HUDEP-2 (cell line): ENCODE results near the gene RAG1.
A peak's percentile ranks its signal among the peaks of the same experiment; 100 is the strongest.
"Not testable (repeated sequence)": the region's sequence is repeated elsewhere in the genome, so short reads cannot be mapped to it uniquely, and the experiment has no call there.

Source experiments
- DNase-seq, 76 experiments: peaks; one replicate each; lab custom pipeline; 2025; ENCODE audit not compliant: unreplicated experiment in 76 of 76; lab: John Stamatoyannopoulos, UW

RAG1 gene

DNA sequence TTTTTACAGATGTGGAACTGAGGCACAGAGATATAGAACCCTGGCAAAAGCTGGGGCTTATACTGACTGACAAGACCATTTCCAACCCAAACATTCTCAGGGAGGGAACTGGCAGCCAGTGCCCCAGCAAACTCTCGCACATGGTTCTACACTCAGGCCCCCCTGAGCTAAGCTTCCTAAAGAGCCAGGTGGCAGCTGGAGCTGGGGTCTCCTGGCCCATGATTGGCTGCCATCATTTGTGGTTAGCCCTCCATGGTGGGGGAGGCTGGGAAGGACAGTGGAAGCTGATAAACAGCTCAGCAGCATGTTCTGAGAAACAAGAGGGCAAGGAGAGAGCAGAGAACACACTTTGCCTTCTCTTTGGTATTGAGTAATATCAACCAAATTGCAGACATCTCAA lies at the start of gene RAG1:
Gene RAG1 (plus strand): TSS at position 314 of the 400 bp plus-strand sequence. CDS start 5,298 bp downstream, outside the sequence.
- no peak for DNase-seq

- no peak for DNase-seq
Observed at GRCh38 chr11:36530840-36531239, 37.0 kb upstream of the RAG1 start.

GRCh38 chr11:36532941-36533601 lies 34.7 kb upstream of the RAG1 start:
- no peak for DNase-seq

DNA sequence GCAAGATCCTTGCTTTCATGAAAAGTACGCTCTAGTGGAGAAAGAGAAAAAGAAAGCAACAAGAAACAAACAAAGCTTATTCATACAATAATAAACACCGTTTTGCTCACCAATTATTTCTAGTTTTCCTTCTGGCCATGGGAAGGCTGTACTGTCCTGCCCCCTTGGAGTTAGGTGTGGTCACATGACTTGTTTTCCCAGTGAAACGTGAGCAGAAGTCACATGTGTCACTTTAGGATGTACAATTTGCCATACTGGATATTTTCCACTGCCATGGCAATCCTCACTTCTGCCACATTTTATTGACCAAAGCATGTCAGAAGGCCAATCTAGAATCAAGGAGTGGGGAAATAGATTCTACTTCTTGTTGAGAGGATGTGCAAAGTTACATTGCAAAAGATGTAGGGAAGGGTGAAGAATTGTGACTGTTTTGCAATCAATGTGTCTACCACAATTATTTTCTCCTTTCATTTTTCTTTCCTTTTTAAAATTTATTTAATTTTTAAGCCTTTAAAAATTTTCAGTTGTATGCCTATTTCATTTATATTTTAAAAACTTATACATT lies 33.4 kb upstream of the RAG1 start:
- DNase-seq, result no peak

DNA sequence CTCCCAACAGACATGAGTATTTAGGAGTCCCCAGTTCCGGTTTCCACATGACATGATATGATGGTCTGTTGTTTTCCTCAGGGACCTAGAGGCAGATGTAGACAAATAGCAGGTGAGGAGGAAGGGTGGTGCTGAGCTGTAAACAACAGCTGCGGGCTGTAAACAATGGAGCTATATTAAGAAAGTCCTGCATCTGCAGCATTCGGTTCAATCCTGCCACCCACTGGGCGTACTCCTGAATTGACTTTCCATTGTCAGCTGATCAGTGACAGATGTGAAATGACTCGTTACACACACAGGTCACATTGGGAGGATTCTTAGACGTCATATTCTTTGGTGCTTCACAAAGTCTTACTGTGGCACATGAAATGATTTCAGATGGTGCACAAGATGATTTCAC lies 26.8 kb upstream of the RAG1 start:
- DNase-seq, result peak in 29 of 76 experiments; percentile 0 to 52 (median 14)

- DNase-seq, result peak in 1 of 76 experiments; percentile 3
Observed at GRCh38 chr11:36550385-36551115, 17.3 kb upstream of the RAG1 start.

- not testable (repeated sequence) for DNase-seq
Observed at GRCh38 chr11:36557390-36557789, 10.4 kb upstream of the RAG1 start.

DNA sequence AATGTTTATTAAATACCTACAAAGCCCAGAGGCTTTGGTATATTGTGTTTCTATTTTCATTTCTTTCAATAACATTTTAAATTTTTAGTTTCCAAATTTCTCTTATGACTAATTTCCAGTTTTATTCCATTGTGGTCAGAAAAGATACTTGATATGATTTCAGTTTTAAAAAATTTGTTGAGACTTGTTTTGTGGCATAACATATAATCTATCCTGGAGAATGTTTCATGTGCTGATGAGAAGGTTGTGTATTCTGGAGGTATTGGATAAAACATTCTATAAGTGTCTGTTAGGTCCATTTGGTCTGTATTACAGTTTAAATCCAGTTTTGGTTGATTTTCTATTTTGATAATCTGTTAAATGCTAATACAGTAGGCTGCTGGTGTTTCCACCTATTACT lies 9.8 kb upstream of the RAG1 start:
- no peak for DNase-seq

DNA sequence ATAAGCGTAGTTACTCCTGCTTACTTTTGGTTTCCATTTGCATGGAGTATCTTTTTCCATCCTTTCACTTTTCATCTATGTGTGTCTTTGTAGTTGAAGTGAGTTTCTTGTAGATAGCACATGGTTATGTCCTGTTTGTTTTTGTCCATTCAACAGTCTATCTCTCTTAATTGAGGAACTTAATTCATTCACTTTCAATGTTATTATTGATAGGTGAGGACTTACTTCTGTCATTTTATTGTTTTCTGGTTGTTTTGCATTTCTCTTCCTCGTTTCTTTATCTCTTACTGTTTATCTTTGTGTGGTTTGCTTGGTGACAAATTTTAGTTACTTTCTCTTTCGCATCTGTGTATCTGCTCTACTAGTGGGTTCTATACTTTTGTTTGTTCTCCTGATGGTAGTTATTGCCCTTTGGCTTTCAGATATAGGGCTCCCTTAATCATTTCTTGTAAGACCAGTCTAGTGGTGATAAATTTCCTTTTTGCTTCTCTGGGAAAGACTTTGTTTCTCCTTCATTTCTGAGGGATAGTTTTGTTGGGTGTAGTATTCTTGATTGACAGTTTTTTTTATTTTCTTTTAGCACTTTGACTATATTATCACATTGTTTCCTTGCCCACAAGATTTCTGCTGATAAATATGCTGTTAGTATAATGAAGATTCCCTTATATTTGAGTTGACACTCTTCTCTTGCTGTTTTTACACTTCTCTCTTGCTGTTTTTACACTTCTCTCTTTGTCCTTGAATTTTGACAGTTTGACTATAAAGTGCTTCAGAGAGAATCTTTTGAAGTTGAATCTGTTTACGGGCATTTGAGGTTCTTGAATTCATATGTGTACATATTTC lies 9.0 kb upstream of the RAG1 start:
- DNase-seq, result no peak

- DNase-seq, result peak in 50 of 76 experiments; percentile 3 to 59 (median 28)
Observed at GRCh38 chr11:36564376-36565030, 3.3 kb upstream of the RAG1 start.

- DNase-seq, result peak in 12 of 76 experiments; percentile 0 to 33 (median 13)
Observed at GRCh38 chr11:36565031-36565610, 2.7 kb upstream of the RAG1 start.

- no peak for DNase-seq
Observed at GRCh38 chr11:36566407-36567053, 1.3 kb upstream of the RAG1 start.

DNA sequence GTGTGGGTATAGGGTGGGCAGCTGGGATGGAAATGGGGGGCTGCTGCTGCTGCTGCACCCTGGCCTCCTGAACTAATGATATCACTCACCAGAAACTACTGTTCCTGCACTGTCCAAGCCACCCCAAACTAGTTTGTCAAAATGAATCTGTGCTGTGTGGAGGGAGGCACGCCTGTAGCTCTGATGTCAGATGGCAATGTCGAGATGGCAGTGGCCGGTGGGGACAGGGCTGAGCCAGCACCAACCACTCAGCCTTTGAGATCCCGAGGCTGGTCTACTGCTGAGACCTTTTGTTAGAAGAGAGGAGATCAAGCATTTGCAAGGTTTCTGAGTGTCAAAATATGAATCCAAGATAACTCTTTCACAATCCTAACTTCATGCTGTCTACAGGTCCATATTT lies 1.3 kb downstream of the RAG1 start:
- no peak for DNase-seq

GRCh38 chr11:36574486-36574885 lies 6.7 kb downstream of the RAG1 start:
- no peak for DNase-seq

GRCh38 chr11:36577373-36577772 lies 9.6 kb downstream of the RAG1 start:
- DNase-seq, result no peak

- DNase-seq, result no peak
Observed at GRCh38 chr11:36577859-36578258, 10.1 kb downstream of the RAG1 start.

DNA sequence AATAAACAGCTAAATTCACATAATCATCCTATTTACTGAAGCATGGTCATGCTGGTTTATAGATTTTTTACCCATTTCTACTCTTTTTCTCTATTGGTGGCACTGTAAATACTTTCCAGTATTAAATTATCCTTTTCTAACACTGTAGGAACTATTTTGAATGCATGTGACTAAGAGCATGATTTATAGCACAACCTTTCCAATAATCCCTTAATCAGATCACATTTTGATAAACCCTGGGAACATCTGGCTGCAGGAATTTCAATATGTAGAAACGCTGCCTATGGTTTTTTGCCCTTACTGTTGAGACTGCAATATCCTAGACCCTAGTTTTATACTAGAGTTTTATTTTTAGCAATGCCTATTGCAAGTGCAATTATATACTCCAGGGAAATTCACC lies 10.7 kb downstream of the RAG1 start:
- DNase-seq, result no peak

- DNase-seq, result no peak
Observed at GRCh38 chr11:36581536-36581935, 13.7 kb downstream of the RAG1 start.

GRCh38 chr11:36583667-36584066 lies 15.9 kb downstream of the RAG1 start:
- no peak for DNase-seq

DNA sequence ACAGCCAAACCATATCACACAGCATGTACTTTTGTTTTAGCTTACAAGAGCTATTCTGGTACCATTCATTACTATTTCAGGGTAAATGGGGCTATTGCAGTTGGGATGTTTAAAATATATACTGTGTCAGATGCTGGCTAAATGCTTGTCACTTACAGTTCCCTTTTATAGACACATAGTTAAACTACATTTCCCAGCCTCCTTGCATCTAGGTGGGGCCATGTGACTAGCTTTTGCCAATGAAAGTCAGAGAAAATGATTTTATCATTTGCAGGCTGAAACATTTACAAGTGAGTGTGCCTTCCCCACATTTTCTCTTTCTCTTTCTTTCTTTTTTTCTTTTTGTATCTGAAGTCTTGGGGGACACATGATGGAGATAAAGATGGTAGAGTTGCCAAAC lies 18.7 kb downstream of the RAG1 start:
- DNase-seq, result peak in 2 of 76 experiments; percentile 2 to 5
